NB4 (cell line): ENCODE results near the gene GLYR1.

Source experiments
- POLR2A ChIP-seq: IDR thresholded peaks from 2 replicates; pipeline ENCODE4 v1.6.1; 2011; ENCODE audit warnings: mild to moderate bottlenecking; ENCODE audit not compliant: insufficient read length; ENCODE audit errors: extremely low read depth
- TF ChIP-seq, protein P1 (sequence below): IDR thresholded peaks from one replicate; pipeline ENCODE4 v1.5.1; 2012; ENCODE audit warnings: low read depth, low read length
- TF ChIP-seq, protein P2 (sequence below): IDR thresholded peaks from 2 replicates; pipeline ENCODE4 v1.6.1; 2011; ENCODE audit warnings: low read depth, low read length

DNA sequence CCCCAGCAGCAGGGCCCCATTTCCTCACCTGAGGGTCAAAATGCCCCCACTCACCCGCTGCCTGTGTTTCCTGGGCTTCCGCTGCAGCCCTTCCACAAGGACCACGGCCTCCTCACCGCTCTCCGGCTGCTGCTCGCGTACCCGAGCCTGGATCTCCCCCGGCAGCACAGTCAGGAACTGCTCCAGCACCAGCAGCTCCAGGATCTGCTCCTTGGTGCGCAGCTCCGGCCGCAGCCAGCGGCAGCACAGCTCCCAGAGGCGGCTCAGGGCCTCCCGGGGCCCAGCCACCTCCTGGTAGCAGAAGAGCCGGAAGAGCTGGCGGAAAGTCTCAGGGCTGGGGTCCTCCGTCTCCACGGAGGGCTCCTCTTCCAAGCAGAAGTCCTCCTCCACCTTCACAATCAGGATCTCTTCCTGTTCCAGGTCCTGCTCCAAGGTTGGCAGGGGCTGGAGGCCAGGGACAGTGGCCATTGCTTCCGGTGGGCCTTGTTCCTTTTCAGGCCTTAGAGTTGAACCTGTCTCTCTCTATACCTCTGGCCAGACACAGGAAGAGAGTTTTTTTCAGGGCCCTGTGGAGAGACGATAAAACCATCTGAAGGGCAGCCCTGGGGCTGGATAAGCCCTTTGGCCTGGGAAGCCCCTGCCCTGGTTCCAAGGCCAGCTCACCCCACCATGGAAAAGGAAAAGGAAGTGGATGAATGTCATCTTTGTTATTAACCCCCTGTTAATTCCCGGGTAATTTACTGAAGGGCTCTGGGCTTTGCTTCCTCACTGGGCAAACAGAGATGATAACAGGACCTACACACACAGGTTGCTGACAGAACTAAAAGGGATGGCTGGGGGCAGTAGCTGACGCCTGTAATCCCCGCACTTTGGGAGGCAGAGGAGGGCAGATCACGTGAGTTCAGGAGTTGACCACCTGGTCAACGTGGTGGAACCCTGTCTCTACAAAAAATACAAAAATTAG is 81.3 kb downstream of the GLYR1 start:
- TF ChIP-seq, protein P1, sequence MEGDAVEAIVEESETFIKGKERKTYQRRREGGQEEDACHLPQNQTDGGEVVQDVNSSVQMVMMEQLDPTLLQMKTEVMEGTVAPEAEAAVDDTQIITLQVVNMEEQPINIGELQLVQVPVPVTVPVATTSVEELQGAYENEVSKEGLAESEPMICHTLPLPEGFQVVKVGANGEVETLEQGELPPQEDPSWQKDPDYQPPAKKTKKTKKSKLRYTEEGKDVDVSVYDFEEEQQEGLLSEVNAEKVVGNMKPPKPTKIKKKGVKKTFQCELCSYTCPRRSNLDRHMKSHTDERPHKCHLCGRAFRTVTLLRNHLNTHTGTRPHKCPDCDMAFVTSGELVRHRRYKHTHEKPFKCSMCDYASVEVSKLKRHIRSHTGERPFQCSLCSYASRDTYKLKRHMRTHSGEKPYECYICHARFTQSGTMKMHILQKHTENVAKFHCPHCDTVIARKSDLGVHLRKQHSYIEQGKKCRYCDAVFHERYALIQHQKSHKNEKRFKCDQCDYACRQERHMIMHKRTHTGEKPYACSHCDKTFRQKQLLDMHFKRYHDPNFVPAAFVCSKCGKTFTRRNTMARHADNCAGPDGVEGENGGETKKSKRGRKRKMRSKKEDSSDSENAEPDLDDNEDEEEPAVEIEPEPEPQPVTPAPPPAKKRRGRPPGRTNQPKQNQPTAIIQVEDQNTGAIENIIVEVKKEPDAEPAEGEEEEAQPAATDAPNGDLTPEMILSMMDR = no peak
- no peak for TF ChIP-seq POLR2A
- TF ChIP-seq, protein P2, sequence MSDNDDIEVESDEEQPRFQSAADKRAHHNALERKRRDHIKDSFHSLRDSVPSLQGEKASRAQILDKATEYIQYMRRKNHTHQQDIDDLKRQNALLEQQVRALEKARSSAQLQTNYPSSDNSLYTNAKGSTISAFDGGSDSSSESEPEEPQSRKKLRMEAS = no peak
